HG03196 (cell line): ENCODE data around the gene EPM2AIP1.
"Not testable (repeated sequence)": the region's sequence is repeated elsewhere in the genome, so short reads cannot be mapped to it uniquely, and the experiment has no call there.

Source experiments
- ATAC-seq: cut with Tn5 transposase; IDR thresholded peaks from one replicate; pipeline ENCODE4 v1.9.1; 2021; ENCODE audit not compliant: unreplicated experiment

The EPM2AIP1 gene

GRCh38 chr3:36992806-36993325 is at the start of gene EPM2AIP1:
TSS of gene EPM2AIP1 (minus strand) at chr3:36993131. CDS start at chr3:36993077, 54 bp downstream.
- ATAC-seq, result peak; percentile 88

- not testable (repeated sequence) for ATAC-seq
These were observed 49.8 kb upstream of the EPM2AIP1 start for GRCh38 chr3:37042712-37043111.

- ATAC-seq, result no peak
These were observed 48.7 kb upstream of the EPM2AIP1 start for GRCh38 chr3:37041546-37042195.

GRCh38 chr3:37040231-37040630 is 47.3 kb upstream of the EPM2AIP1 start:
- no peak for ATAC-seq

- ATAC-seq, result no peak
These were observed 46.4 kb upstream of the EPM2AIP1 start for GRCh38 chr3:37039161-37039846.

- ATAC-seq, result no peak
These were observed 44.4 kb upstream of the EPM2AIP1 start for GRCh38 chr3:37037352-37037751.

- ATAC-seq, result no peak
These were observed 40.0 kb upstream of the EPM2AIP1 start for GRCh38 chr3:37032961-37033360.

- no peak for ATAC-seq
These were observed 38.3 kb upstream of the EPM2AIP1 start for GRCh38 chr3:37031096-37031682.

GRCh38 chr3:37030588-37030987 is 37.7 kb upstream of the EPM2AIP1 start:
- ATAC-seq, result no peak

GRCh38 chr3:37029516-37030163 is 36.7 kb upstream of the EPM2AIP1 start:
- no peak for ATAC-seq

- ATAC-seq, result no peak
These were observed 36.2 kb upstream of the EPM2AIP1 start for GRCh38 chr3:37029111-37029510.

GRCh38 chr3:37028329-37028728 is 35.4 kb upstream of the EPM2AIP1 start:
- ATAC-seq, result no peak

- ATAC-seq, result no peak
These were observed 33.9 kb upstream of the EPM2AIP1 start for GRCh38 chr3:37026851-37027250.

GRCh38 chr3:37025561-37026335 is 32.8 kb upstream of the EPM2AIP1 start:
- no peak for ATAC-seq

GRCh38 chr3:37024820-37025405 is 32.0 kb upstream of the EPM2AIP1 start:
- no peak for ATAC-seq

GRCh38 chr3:37024092-37024491 is 31.2 kb upstream of the EPM2AIP1 start:
- ATAC-seq, result no peak

GRCh38 chr3:37017683-37018082 is 24.8 kb upstream of the EPM2AIP1 start:
- ATAC-seq, result no peak

- no peak for ATAC-seq
These were observed 24.0 kb upstream of the EPM2AIP1 start for GRCh38 chr3:37016903-37017302.

- ATAC-seq, result no peak
These were observed 22.7 kb upstream of the EPM2AIP1 start for GRCh38 chr3:37015642-37016041.

- ATAC-seq, result no peak
These were observed 21.7 kb upstream of the EPM2AIP1 start for GRCh38 chr3:37014620-37015019.
